Right ventricle myocardium superior (tissue), 1 donor: ENCODE data around the gene GIT2. TPM values are rescaled to one million over a fixed set of nuclear protein-coding genes. Genes with fewer than 3 reads are reported as not detected.
A peak's percentile ranks its signal among the peaks of the same experiment; 100 is the strongest.
"Not testable (repeated sequence)": the region's sequence is repeated elsewhere in the genome, so short reads cannot be mapped to it uniquely, and the experiment has no call there.

Experiments used
- ATAC-seq: fragments of 200-7000 bp; cut with Tn5 transposase; one replicate; pipeline ENCODE4 v1.9.1; 2020; ENCODE audit warnings: mild to moderate bottlenecking; ENCODE audit not compliant: poor library complexity
- DNase-seq: peaks from one replicate; pipeline ENCODE4 v3.0.0-alpha.2; 2020
- intact Hi-C: fragments of 100-400 bp; cut with DNase I; formaldehyde crosslinking; loops from one replicate; pipeline ENCODE4 v1.11.2; 2022
- long read RNA-seq: library from polyadenylated mRNA; unstranded; transcript quantifications from one replicate; pipeline ENCODE4 v2.0.0, GENCODE V29; 2021
- total RNA-seq: library from RNA; stranded (reverse); fragmentation: NEBNext Ultra II Directional; extraction: Animal tissue kit (Norgen Biotek cat#: 25700); gene quantifications from one replicate; pipeline ENCODE4 v1.2.1, GENCODE V29; 2021
- donor health status: DM: no; HTN: yes; CAD: no; lungs with severe emphysema.

GIT2 gene
- 41.5 TPM for total RNA-seq
- long read RNA-seq, full-length matches to known transcripts = 7 of 56 reads
- long read RNA-seq, partial matches to known transcripts = 25 of 56 reads
- long read RNA-seq, other reads (novel, unspliced or antisense) = 24 of 56 reads

- ATAC-seq = peak; percentile 91
- intact Hi-C loops = loop anchor here (5.0 kb wide), 1 partner anchor 44 kb away; no protein-coding TSS in a partner anchor
Measured at GRCh38 chr12:109995686-109996482, at the start of gene GIT2. GIT2 (minus strand) TSS chr12:109996368; CDS start chr12:109996224, 144 bp downstream.

GRCh38 chr12:110042264-110042663 lies 46.1 kb upstream of the GIT2 start:
- ATAC-seq (peak; percentile 86), DNase-seq (peak; percentile 51)
- intact Hi-C loops = no loop called here

More at GRCh38 chr12:109995686-109996482, at the start of gene GIT2:
- DNase-seq = peak; percentile 97

DNA sequence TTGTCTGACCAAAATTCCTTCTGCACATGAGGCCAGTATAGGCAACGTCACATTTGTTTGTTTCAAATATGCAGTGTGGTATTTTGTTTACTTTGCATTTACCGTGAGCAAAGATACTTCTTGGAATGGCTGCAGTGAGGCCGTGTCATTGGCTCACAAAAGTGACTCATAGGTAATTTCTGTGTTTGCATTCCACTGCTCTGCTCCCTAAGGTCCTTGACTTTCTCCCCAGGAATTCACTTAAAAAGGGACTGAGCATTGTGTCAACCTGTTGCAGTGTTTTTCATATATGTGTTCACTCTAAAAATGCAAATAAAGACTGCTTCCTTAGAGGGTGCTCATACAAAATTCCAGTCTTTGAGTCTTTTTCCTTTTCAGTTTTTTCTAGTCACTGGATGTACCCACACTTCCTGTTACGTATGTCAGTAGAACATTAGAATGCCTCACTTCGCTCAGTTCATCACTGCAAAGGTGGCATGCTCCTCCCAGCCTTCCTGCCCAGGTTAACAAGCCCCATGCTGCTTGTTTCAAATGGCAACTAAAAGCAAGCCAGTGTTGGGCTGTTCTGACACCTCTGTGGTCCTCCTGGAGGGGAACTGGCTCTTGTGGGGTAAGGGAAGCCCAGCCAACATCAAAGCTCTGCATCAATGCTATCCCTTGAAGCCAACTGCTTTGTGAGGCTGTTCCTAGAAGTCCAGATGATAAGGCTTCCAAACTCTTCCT lies 43.1 kb upstream of the GIT2 start:
- DNase-seq (no peak), ATAC-seq (no peak)

GRCh38 chr12:110038741-110039084 lies 42.5 kb upstream of the GIT2 start:
- ATAC-seq = no peak
- intact Hi-C loops = no loop called here
- no peak for DNase-seq

More for the DNA sequence above, 43.1 kb upstream of the GIT2 start:
- intact Hi-C loops = no loop called here

- peak; percentile 9 for ATAC-seq
- intact Hi-C loops = no loop called here
- no peak for DNase-seq
Measured at GRCh38 chr12:110037315-110037714, 41.1 kb upstream of the GIT2 start.

- ATAC-seq (no peak), DNase-seq (no peak)
- intact Hi-C loops = no loop called here
Measured at GRCh38 chr12:110035534-110036104, 39.5 kb upstream of the GIT2 start.

DNA sequence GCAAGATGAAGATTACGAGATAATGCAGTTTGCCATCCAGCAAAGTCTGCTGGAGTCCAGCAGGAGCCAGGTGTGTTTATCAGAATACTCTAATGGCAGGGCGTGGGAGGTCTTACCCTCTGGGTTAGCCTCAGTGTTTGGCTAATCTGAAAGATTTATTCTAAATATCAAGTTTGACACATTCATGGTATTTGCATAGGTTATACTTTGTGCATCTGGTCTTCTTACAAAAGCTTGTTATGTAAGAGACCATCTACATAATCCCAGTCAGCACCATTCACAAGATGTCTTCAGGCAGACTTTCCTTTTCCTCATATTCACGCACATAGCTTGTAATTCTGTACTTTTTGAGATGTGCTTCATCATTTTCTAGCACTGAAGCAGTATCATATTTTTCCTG lies 37.7 kb upstream of the GIT2 start:
- DNase-seq (no peak), ATAC-seq (no peak)
- intact Hi-C loops = no loop called here

- intact Hi-C loops = no loop called here
- ATAC-seq = no peak
- DNase-seq = no peak
Measured at GRCh38 chr12:110029290-110029815, 33.2 kb upstream of the GIT2 start.

DNA sequence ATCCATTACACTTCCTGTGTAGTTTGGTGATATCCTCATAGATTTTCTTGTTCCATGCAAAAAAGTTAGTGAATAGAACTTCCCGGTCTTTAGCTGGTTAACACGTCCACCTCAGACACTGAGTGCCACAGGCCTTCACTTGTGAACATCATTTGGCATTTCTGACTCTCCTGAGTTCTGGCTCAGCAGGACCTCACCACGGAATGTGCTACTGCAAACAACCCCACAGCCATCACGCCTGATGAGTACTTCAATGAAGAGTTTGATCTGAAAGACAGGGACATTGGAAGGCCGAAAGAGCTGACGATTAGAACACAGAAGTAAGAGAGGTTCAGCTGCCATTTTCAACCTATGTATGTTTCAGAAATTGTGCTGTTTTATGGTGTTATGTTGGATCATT lies 32.2 kb upstream of the GIT2 start:
- DNase-seq (no peak), ATAC-seq (no peak)
- intact Hi-C loops = no loop called here

GRCh38 chr12:110024051-110024450 lies 27.9 kb upstream of the GIT2 start:
- ATAC-seq = no peak

GRCh38 chr12:110023059-110023980 lies 27.2 kb upstream of the GIT2 start:
- ATAC-seq (no peak), DNase-seq (no peak)
- intact Hi-C loops = no loop called here

More at GRCh38 chr12:110024051-110024450, 27.9 kb upstream of the GIT2 start:
- intact Hi-C loops = no loop called here
- DNase-seq = no peak

GRCh38 chr12:110020956-110021355 lies 24.8 kb upstream of the GIT2 start:
- intact Hi-C loops = no loop called here
- DNase-seq (no peak), ATAC-seq (no peak)

DNA sequence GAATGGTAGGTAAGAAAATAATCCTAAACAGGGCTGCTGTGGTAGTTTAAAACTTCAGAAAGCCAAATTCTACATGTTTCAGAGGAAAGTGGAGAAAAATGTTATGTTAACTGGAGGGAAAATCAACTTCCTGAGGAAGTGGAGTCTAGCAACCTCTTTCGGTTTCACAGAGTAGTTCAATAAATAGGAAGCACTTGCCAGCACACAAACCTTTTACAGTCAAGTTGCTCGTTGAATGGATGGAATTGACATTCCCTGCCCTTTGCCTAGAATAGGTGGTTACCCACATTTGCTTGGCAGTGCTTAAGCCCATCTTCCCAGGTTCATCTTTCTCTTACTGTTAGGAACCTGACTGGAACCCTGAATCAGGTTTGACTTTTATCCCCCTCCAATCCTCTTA lies 19.0 kb upstream of the GIT2 start:
- ATAC-seq = no peak
- no peak for DNase-seq
- intact Hi-C loops = no loop called here

DNA sequence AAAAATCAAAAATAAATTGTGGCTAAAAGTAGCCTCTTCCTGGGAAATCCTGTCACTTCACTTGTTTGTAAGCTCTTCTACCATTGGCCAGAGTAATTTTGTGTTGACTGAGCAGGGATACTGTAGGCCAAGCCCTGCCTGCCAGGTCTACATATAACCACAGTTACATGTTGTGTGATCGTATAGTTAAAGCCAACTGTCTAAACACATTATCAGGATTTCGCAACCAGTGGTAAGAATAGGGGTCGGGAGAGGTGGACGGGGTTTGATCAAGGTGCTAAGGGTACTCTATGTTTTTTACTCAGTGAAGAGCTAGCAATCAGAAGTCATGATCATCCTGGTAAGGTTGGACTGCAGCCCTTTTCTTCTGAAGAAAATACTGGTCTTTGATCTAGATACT lies 16.5 kb upstream of the GIT2 start:
- intact Hi-C loops = no loop called here
- no peak for ATAC-seq
- no peak for DNase-seq

DNA sequence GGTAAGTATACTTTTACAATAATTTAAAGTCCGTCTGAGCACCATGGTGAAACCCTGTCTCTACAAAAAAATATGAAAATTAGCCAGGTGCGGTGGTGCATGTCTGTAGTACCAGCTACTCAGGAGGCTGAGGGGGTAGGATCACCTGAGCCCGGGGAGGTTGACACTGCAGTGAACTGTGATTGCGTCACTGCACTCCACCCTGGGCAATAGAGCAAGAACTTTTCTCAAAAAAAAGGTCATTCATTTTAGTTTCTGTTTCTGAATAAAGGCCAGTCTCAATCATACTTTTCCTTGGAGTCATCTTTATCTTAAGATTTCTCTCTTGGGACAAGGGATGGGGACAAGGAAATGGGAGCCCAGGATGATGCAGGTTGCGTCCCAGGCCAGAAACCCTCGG lies 16.0 kb upstream of the GIT2 start:
- ATAC-seq = peak; percentile 25
- no peak for DNase-seq
- intact Hi-C loops = no loop called here

- intact Hi-C loops = no loop called here
- no peak for ATAC-seq
- no peak for DNase-seq
Measured at GRCh38 chr12:110010853-110011723, 14.9 kb upstream of the GIT2 start.

GRCh38 chr12:110008681-110009398 lies 12.7 kb upstream of the GIT2 start:
- DNase-seq, intact Hi-C loops, ATAC-seq: not testable (repeated sequence)
